HG03469 (cell line): ENCODE results near the gene C3orf33.

Source experiments
- ATAC-seq: cut with Tn5 transposase; IDR thresholded peaks from one replicate; pipeline ENCODE4 v1.9.1; 2021; ENCODE audit warnings: mild to moderate bottlenecking, moderate library complexity, moderate number of reproducible peaks; ENCODE audit not compliant: unreplicated experiment

C3orf33 gene

DNA sequence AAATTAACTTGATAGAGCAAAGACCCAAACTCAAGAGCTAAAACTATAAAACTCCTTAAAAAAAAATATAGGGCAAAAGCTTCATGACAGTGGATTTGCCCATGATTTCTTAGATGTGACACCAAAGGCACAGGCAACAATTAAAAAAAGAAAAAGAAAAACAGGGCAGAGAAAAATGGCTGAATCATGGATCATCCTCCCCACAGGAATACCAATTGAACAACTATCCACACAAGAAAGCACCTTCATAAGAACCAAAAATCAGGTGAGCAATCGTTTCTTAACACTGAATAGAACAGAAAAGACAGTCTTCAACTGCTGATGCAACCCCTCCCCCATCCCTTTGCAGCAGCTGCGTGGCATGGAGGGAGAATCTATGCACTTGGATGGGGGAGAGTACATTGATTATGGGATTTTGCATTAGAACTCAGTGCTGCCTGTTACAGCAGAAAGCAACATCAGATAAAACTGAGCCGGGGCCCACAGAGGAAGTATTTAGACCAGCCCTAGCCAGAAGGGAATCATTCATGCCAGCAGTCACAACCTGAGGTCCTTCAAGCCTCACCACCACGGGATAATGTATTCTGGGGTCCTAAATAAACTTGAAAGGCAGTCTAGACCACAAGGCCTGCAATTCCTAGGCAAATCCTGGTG, 15.7 kb downstream of the C3orf33 start:
- no peak for ATAC-seq

DNA sequence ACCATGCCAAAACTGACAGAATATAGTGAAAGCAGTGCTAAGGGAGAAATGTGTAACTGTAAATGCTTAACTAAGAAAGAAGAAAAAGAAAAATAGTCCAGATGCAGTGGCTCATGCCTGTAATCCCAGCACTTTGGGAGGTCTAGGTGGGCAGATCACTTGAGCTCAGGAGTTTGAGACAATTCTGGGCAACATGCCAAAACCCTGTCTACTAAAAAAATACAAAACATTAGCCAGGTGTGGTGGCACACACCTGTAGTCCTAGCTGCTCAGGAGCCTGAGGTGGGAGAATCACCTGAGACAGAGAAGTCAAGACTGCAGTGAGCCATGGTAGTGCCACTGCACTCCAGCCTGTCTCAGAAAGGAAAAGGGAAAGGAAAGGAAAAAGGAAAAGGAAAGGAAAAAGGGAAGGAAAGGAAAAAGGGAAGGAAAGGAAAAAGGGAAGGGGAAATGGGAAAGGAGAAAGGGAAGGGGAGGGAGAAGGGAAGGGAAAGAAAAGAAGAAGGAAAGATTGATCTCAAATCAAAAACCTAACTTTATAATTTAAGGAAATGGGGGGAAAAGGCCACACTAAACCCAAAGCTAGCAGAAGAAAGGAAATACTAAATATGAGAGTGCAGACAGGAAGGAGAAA, 20.3 kb downstream of the C3orf33 start:
- ATAC-seq, result no peak

DNA sequence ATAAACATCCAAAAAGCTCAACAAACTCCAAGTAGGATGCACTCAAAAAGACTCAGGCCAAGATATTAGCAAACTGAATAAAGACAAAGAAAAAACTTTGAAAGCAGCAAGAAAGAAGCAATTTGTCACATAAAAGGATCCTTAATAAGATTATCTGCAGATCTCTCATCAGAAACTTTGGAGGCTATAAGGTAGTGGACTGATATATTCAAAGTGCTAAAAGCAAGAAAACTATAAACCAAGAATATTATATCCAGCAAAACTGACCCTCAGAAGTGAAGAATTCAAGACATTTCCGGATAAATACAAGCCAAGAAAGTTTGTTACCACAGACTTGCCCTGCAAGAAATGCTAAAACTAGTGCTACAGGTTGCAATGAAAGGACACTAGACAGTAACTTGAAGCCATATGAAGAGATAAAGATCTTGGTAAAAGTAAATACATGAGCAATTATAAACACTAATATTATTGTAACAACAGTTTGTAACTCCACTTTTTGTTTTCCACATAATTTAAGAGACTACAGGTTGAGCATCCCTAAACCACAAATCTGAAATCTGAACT, 23.6 kb downstream of the C3orf33 start:
- ATAC-seq, result no peak

DNA sequence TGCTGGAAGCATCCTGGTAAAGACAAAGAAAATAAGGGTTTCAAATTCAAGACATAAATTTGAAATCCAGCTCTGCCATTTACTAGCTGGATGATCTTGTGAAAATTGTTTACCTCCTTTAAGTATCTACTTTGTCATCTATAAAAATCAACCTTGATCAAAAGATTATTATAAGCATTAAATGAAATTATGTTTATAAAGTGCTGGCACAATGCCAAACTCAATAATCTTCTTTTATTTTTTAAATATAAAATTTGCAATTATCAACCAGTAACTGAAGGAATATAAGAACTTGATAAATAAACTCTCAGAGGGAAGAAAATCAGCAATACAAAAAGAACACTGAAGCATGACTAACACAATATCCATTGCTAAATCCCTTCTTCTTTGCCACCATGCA, 25.8 kb downstream of the C3orf33 start:
- no peak for ATAC-seq

DNA sequence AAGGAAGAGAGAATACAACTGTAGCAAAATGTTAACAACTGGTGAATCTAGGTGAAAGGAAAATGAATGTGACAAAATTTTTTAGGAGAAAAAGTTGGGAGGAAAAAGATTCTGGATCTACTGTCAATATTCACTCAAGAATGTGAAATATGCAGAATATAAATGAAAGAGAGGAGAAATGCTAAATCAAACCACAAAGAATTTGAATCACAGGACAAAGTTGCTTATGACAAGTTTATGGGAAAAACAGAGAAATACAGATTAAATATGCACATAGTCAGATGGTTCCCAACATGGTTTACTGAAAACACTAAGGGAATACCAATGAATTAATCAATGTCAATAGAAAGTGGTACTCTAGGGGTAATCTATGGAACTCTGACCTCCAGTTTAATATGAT, 27.6 kb downstream of the C3orf33 start:
- ATAC-seq, result no peak

DNA sequence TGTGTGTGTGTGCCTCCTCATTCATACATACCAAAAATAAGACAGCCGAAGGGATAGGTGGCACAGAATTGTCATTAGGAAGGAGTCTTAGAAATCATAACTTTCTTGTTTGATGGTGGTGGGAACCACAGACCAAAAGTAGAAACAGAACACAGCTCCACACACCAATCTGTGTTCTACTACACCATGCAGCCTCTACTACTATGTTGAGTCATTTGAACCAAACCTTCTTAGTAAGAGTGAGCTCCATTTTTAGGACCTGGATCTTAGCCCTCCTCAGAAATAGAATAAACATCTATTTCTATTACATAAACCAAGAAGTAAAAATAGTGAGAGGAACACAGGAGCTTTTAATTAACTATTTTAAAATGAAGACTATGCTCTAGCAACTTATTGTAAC, 33.3 kb downstream of the C3orf33 start:
- ATAC-seq, result no peak

DNA sequence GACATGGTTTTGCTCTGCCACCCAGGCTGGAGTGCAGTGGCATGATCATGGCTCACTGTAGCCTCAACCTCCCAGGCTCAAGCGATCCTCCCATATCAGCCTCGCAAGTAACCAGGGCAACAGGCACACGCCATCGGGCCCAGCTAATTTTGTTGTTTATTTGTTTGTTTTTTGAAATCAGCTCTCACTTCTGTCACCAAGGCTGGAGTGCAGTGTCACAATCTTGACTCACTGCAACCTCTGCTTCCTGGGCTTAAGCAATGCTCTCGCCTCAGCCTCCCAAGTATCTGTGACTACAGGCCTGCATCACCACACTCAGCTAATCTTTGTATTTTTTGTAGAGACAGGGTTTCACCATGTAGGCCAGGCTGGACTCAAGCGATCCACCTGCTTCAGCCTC, 35.0 kb downstream of the C3orf33 start:
- ATAC-seq, result no peak

DNA sequence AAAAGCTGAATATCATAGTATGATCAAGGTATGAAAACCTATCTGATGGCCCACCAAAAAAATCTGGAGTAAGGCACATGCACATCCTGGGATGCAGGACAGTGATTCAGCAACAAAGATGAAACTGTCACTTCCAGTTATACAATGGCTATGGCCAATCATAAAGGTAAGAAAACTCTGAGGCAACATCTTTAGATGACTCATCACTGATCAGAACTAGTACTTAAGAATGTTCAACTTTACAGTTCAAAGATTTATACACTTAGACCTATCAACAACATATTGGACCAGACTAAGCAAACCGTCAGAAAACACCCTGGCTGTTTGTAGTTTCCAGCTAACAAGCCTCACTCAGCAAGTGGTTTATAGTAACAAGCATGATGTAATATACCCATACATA, 39.9 kb downstream of the C3orf33 start:
- ATAC-seq, result no peak

DNA sequence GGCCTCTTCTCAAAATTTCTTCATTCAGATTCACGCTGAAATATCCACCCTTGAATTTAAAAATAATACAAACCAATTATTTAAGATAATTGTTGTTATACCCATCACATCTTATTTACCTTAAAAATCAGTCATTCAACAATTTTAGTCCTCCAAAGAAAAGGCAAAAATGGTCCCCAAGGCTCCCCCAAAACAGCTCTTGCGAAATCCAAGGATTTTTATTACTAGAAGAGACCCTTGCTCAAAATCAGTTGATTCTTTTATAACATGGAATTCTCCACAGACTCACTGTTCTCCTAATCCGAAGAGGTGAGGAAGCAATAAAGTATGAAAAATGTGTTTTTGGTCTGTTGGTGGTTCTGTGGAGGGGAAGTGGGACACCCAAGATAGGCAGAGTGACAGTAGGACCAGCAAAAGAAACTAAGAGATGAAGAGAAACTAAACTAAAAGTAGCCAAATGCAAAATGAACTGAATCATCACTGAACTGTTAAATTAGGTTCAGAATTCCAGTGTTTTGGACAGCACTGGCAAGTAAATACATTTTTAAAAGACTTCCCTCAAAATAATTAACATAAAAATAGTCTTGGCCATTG, 42.1 kb downstream of the C3orf33 start:
- no peak for ATAC-seq

DNA sequence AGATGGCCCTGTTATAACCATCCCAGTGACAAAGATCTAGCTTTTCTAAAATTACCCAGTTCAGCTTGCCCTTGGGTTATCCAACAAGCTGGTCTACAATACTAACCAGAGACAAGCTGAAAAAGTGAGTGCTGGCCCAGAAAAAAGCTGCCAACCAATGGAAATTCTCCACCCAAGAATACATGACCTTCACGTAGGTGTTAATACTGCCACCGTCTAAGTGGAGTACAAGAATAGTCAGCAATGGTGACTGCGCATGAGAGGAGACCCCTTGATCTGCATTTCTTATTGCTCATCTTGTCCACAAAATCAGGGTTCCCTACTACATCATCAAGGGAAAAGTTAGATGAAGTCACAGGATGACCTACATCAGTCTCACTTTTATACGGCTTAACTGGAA, 45.4 kb downstream of the C3orf33 start:
- no peak for ATAC-seq

DNA sequence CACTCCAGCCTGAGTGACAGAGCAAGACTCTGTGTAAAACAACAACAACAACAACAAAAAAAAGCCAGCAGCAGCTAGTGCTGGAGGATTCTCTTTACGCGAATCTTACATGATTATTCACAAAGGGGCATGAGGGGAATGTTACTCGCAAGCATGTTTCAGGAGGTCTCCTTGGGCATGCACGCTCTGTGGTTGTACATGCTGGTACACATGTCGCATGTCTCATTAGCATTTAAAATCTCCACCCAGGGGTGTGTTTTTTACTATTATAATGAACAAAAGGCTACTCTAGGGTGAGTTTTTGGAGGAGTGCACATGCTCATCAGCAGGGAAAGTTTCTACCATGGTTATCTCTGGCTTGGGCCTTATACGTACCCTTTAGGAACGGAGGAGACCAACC, 48.5 kb downstream of the C3orf33 start:
- no peak for ATAC-seq

DNA sequence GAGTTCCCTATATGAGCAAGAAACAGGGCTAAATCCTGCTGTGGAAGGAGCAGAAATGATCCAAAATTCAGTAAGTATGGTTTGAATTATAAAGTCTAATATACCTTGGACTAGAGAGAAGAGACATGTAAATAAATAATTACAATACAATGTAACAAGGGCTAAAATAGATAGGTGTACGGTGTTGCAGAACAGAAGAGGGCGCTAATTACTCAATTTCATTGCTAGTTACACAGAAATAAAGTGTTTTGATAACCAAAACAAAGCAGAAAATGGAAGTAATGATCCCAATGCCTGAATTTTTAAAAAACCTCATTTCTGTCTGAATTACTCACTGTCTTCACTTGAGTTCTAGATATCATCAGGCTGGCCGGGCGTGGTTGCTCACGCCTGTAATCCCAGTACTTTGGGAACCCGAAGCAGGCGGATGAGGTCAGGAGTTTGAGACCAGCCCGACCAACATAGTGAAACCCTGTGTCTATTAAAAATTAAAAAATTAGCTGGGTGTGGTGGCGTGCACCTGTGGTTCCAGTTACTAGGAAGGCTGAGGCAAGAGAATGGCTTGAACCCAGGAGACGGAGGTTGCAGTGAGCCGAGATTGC, 52.9 kb downstream of the C3orf33 start:
- no peak for ATAC-seq

DNA sequence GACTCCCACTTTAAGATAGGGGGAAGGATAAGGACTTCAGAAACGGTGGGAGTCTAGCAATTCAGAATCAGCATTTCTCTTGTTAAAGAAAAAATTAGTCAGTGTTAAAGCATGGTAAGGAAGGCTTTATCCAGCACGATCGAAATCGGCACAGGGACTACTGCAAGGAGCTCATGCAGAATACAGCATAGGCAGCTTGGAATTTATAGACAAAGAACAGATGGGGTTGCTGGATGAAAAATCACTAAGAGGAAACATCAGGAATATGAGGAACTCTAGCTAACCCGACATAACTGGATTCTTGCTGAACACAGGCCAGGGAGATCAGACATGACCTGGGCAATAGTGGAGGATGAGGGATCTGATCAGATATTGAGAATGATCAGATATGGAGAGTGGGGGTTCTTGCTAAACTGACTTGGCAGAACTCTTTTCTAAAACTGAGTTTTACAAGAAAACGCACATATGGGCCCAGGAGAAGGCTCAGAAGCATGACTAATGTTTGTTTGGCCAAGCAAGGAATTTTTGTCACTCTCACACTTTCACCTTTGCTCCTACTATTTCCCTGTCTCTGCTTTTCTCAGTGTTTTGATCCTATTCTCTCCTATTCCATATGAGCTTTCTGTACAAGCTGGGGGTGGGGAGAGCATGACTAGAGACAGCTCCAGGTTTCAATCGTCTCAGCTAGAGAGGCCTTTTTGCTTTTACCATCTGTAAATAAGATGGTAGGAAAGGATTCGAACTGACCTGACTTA, 57.3 kb downstream of the C3orf33 start:
- no peak for ATAC-seq

DNA sequence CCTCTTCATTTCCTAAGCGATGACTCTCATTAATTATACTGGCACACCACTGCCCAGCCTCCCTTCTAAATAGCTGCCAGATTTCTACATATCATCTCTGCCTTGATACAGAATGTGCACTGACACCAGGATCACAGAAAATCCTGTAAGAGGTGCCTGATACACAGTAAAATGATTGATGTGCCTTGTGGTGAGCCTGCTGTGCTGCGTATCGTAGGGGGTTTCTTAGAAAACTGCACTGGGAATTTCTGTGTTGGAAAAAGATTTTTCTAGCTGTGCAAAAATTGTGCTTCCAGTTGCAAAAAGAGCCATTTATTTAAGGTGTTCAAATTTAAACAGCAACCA, 58.2 kb downstream of the C3orf33 start:
- ATAC-seq, result no peak

DNA sequence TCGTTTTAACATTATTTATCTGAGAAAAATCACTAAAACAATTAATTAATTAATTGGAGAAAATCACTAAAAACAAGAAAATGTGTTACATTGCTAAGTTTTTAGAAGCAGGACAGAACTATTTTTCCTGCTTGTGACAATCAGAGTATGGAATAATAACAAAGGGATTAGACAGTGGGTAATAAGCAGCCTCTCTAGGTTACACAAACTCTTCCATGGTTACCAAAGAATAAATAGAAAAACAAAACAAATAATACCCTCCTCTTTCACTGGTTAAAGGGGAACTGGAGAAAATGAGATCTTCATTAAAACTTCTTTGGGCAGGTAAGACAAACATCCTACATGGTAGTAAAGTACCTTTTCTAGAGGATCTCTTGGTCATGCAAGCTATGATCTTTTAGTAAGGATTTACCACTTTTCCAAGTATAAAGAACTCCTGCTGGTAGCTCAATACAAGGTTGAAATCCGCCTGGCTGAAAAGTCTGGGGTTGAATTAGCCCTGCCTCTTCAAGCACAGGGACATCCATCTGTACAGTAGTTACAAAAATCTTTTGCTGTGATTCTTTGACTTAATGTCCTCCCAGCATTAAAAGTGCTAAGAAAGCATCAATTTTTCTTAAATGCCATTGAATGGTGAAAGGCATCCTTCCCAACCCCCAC, 58.7 kb downstream of the C3orf33 start:
- no peak for ATAC-seq

DNA sequence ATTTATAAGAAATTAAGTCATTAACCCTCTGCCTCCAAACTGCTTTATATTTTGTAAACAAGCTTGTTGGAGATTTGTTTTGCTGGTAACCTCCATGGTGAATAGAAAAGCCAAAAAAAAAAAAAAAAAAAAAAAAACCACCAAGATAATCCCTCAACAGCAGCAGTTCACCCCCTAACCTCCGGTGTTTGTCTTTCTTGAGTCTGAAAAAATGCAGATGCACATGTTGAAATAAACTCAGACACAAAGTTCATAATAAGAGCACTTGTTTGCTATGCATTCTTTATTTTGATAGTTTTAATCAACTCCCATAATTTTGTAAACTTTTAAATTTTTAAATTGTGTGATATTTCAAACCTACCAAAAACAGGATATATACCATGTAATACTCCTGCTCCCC, 59.4 kb downstream of the C3orf33 start:
- no peak for ATAC-seq

DNA sequence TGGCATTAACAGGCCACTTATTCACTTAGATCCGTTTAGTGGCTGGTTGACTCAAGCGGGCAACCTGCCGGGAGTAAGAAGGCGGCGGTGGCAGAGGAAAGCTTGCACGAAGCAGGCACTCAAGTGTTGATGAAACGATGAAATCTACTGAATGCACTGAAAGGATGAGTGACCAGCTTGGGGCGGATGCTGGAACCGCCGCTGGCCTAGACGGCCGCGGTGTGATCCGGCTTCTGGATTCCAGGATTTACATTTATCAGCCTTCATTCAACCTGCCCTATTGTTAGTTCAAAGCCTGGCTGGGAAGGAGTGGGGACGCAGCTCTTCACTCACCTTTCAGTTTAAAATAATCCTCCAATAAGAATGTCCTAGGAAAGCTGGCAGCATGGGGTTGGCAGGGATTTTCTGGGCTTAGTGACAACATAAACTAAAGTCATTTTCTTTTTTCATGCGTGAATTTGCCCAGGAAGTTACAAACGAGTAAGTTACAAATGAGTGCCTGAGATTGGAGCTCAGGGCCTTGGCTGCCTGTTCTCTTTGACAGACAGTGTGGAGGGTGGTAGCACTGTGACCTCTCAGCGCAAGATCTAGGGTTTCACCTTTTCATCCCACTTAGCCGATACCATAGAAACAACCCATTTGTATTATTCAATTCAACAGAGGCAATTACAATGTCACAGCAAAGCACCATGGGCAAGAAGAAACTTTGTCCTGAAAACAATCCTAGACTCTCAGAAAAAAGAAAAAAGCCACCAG, 60.1 kb downstream of the C3orf33 start:
- no peak for ATAC-seq

DNA sequence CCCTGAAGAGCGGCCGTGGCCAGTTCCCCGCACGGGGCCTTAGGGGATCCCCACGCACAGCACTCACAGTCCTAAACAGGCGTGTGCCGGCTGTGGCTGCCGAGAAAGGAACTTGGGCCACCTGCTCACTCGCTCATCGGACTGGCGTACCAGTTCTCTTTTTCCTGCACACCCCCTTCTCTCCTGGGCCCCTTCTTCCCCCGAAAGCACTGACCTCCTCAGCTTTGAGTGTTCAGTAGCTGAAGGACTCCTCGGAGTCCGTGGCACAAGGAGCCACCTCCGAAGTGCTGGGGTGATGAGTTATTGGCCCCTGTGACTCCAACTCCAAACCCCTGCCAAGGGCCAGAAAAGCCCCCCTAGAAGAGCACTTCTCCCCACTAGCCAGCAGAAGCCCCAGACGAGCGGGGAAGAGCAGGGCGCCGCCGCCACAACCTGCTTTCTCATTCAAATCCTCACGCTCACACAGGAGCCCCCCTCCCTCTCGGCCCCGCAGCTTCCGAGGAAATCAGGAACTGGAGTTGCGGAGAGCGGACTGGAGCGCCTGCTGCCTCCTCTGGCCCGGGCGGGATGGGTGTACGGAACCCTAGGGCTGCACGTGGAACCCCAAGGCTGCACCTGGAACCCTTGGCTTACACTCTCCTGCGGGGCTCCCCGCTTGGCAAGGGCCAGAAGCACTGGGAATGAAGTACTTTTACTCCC, 61.3 kb downstream of the C3orf33 start, which contains the start of gene PLCH1:
TSS of gene PLCH1 (minus strand) at position 446 of the 699 bp plus-strand sequence. CDS start 40,847 bp downstream, outside the sequence.
- no peak for ATAC-seq

DNA sequence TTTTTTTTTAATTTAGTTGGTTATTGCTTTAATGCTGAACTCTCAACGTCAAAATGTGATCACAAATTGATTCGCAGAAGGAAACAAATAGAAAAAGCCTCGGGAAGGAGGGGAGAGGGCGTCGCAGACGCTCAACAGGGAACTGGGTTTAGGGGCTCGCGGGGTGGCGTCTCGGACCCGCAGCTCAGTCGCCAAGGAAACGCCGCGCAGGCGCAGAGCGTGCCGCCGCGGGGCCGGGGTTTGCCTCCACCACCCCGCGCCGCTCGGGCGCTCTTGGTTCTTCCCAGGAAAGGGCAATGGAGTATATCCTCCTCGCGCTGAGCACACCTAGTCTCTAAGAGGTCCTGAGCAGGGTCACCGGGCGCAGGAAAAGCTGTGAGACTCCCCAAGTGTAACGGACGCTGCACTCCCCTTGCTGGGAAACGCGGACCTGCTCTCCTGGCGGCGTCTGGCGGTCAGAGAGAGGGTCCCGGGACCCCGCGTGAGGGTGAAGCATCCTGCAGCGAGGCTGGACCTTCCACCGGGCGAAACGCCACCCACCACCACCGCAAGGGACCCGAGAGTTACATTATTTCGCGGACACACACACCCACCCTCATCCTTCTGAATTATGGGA, 62.0 kb downstream of the C3orf33 start:
- ATAC-seq, result no peak
